D721Med (cell line): Measurements from ENCODE around the gene ZNF692.
"Not testable (repeated sequence)": the region's sequence is repeated elsewhere in the genome, so short reads cannot be mapped to it uniquely, and the experiment has no call there.

ENCODE experiments used
- DNase-seq: peaks from one replicate; pipeline ENCODE4 v3.0.0; 2011; ENCODE audit warnings: low spot score; ENCODE audit not compliant: insufficient read length
- FAIRE-seq: peaks from 2 replicates; lab custom pipeline; 2011; peaks lifted over from hg19 to GRCh38; lab: Jason Lieb, UNC
- CTCF ChIP-seq: IDR thresholded peaks from 2 replicates; pipeline ENCODE4 v1.5.1; 2012; ENCODE audit warnings: mild to moderate bottlenecking, control low read depth; ENCODE audit not compliant: insufficient read depth; ENCODE audit errors: missing control alignments

The ZNF692 gene

GRCh38 chr1:248834343-248834940, 24.4 kb downstream of the ZNF692 start:
- DNase-seq (no peak), FAIRE-seq (no peak)
- no peak for TF ChIP-seq CTCF

GRCh38 chr1:248831842-248832241, 27.0 kb downstream of the ZNF692 start:
- FAIRE-seq (no peak), DNase-seq (no peak)
- TF ChIP-seq CTCF = no peak

GRCh38 chr1:248830718-248831017, 28.2 kb downstream of the ZNF692 start:
- not testable (repeated sequence) for DNase-seq, FAIRE-seq

- TF ChIP-seq CTCF = no peak
- no peak for DNase-seq
- no peak for FAIRE-seq
Observed at GRCh38 chr1:248828845-248829244, 30.0 kb downstream of the ZNF692 start.

- FAIRE-seq = no peak
- DNase-seq = peak; percentile 100
- peak; percentile 90 for TF ChIP-seq CTCF
Observed at GRCh38 chr1:248825909-248826760, 32.8 kb downstream of the ZNF692 start, which contains the start of gene SH3BP5L. Gene SH3BP5L (minus strand): TSS chr1:248825915. CDS start chr1:248824935, 980 bp downstream.

GRCh38 chr1:248825573-248825908, 33.3 kb downstream of the ZNF692 start:
- FAIRE-seq (no peak), DNase-seq (no peak)
- no peak for TF ChIP-seq CTCF

- FAIRE-seq = no peak
- no peak for DNase-seq
- TF ChIP-seq CTCF = no peak
Observed at GRCh38 chr1:248825136-248825535, 33.7 kb downstream of the ZNF692 start.
